GM10266 (cell line): ENCODE results near the gene ASF1A.

Source experiments
- DNase-seq: peaks from one replicate; pipeline ENCODE4 v3.0.0; 2012; ENCODE audit errors: extremely low spot score
- CTCF ChIP-seq: IDR thresholded peaks from 2 replicates; pipeline ENCODE4 v1.5.1; 2012; ENCODE audit warnings: mild to moderate bottlenecking, low read depth; ENCODE audit not compliant: control insufficient read depth, insufficient read depth; ENCODE audit errors: missing control alignments

Gene ASF1A

GRCh38 chr6:118893807-118894424 lies at the start of gene ASF1A:
TSS of gene ASF1A (plus strand) at chr6:118894152. CDS start at chr6:118894414, 262 bp downstream.
- peak; percentile 81 for TF ChIP-seq CTCF
- peak; percentile 92 for DNase-seq

GRCh38 chr6:118844915-118845314 lies 49.0 kb upstream of the ASF1A start:
- DNase-seq = peak; percentile 24
- TF ChIP-seq CTCF = no peak

- TF ChIP-seq CTCF = no peak
- no peak for DNase-seq
These were observed 40.5 kb upstream of the ASF1A start for GRCh38 chr6:118853408-118853807.

- no peak for TF ChIP-seq CTCF
- DNase-seq = no peak
These were observed 37.7 kb upstream of the ASF1A start for GRCh38 chr6:118856301-118856700.

GRCh38 chr6:118859517-118860064 lies 34.4 kb upstream of the ASF1A start:
- DNase-seq = no peak
- no peak for TF ChIP-seq CTCF

GRCh38 chr6:118860363-118860762 lies 33.6 kb upstream of the ASF1A start:
- DNase-seq = no peak
- no peak for TF ChIP-seq CTCF

- TF ChIP-seq CTCF = no peak
- DNase-seq = no peak
These were observed 33.1 kb upstream of the ASF1A start for GRCh38 chr6:118860880-118861279.
